GM19468 (cell line): ENCODE results near the gene TMEM61.

Experiments used
- ATAC-seq: cut with Tn5 transposase; IDR thresholded peaks from one replicate; pipeline ENCODE4 v1.9.1; 2021; ENCODE audit warnings: mild to moderate bottlenecking, moderate library complexity, moderate number of reproducible peaks; ENCODE audit not compliant: unreplicated experiment; ENCODE audit errors: extremely low read depth

Gene TMEM61

GRCh38 chr1:54982739-54983138 lies 2.3 kb downstream of the TMEM61 start:
- ATAC-seq = no peak

- no peak for ATAC-seq
These were observed 3.9 kb downstream of the TMEM61 start for GRCh38 chr1:54984131-54984842.

- ATAC-seq = no peak
These were observed 5.1 kb downstream of the TMEM61 start for GRCh38 chr1:54985556-54985955.

- ATAC-seq = no peak
These were observed 5.6 kb downstream of the TMEM61 start for GRCh38 chr1:54986025-54986424.

- no peak for ATAC-seq
These were observed 6.1 kb downstream of the TMEM61 start for GRCh38 chr1:54986533-54986932.

GRCh38 chr1:54987427-54987826 lies 7.0 kb downstream of the TMEM61 start:
- ATAC-seq = no peak

GRCh38 chr1:54987919-54988705 lies 7.7 kb downstream of the TMEM61 start:
- ATAC-seq = no peak

- ATAC-seq = no peak
These were observed 8.5 kb downstream of the TMEM61 start for GRCh38 chr1:54988975-54989374.

- ATAC-seq = no peak
These were observed 9.0 kb downstream of the TMEM61 start for GRCh38 chr1:54989473-54989872.

- no peak for ATAC-seq
These were observed 9.8 kb downstream of the TMEM61 start for GRCh38 chr1:54989968-54990810.

- no peak for ATAC-seq
These were observed 10.5 kb downstream of the TMEM61 start for GRCh38 chr1:54990916-54991315.

GRCh38 chr1:54991939-54992338 lies 11.5 kb downstream of the TMEM61 start:
- no peak for ATAC-seq

GRCh38 chr1:54993140-54993539 lies 12.7 kb downstream of the TMEM61 start:
- ATAC-seq = no peak

- no peak for ATAC-seq
These were observed 14.0 kb downstream of the TMEM61 start for GRCh38 chr1:54994355-54994990.

- ATAC-seq = no peak
These were observed 14.8 kb downstream of the TMEM61 start for GRCh38 chr1:54995013-54995760.

- no peak for ATAC-seq
These were observed 15.4 kb downstream of the TMEM61 start for GRCh38 chr1:54995835-54996234.

- ATAC-seq = peak; percentile 15
These were observed 16.0 kb downstream of the TMEM61 start for GRCh38 chr1:54996359-54996868.

GRCh38 chr1:54996869-54997710 lies 16.7 kb downstream of the TMEM61 start:
- ATAC-seq = no peak

GRCh38 chr1:54997711-54997986 lies 17.2 kb downstream of the TMEM61 start:
- ATAC-seq = no peak
